Adrenal gland (tissue), 12 donors: ENCODE measurements around the gene SERPINF2. TPM values are rescaled to one million over a fixed set of nuclear protein-coding genes. Genes with fewer than 3 reads are reported as not detected.
A peak's percentile ranks its signal among the peaks of the same experiment; 100 is the strongest.
"Not testable (repeated sequence)": the region's sequence is repeated elsewhere in the genome, so short reads cannot be mapped to it uniquely, and the experiment has no call there.

Experiments used
- DNase-seq, 7 donors: peaks; one replicate each; pipeline ENCODE4 v3.0.0-alpha.2; 2019 to 2020
- H3K27ac ChIP-seq, 5 donors: fragments of 200-600 bp; sonication (generic) in 4 of 5; 1 replicate in 3 of 5; 2 replicates in 2 of 5; pipeline versions ENCODE4 v1.5.1 to v1.8.0; 2016 to 2020; ENCODE audit warnings: mild to moderate bottlenecking in 1 of 5
- H3K27me3 ChIP-seq: fragments of 200-600 bp; 2 replicates; pipeline ENCODE4 v1.8.0; 2021
- H3K36me3 ChIP-seq, 2 donors: fragments of 200-600 bp; replicated peaks in 1 of 2; 1 replicate in 1 of 2; 2 replicates in 1 of 2; pipeline versions ENCODE4 v1.5.1 to v1.8.0; 2018 to 2022
- H3K4me1 ChIP-seq, 2 donors: fragments of 200-600 bp; replicated peaks in 1 of 2; 1 replicate in 1 of 2; 2 replicates in 1 of 2; pipeline versions ENCODE4 v1.5.1 to v1.8.0; 2018 to 2021
- H3K4me3 ChIP-seq, 4 donors: fragments of 200-600 bp; sonication (generic) in 3 of 4; one replicate each; pipeline ENCODE4 v1.5.1; 2016 to 2018
- H3K9me3 ChIP-seq, 3 donors: fragments of 200-600 bp; sonication (generic) in 1 of 3; replicated peaks in 1 of 3; 1 replicate in 2 of 3; 2 replicates in 1 of 3; pipeline versions ENCODE4 v1.5.1 to v1.8.0; 2016 to 2021
- POLR2A ChIP-seq, 2 donors: fragments of 450-650 bp; IDR thresholded peaks; one replicate each; pipeline ENCODE4 v1.6.1; 2017; ENCODE audit warnings: antibody characterized with exemption in 2 of 2, mild to moderate bottlenecking in 2 of 2, moderate library complexity in 1 of 2
- WGBS, 4 donors: extraction: QIAGEN DNeasy Blood & Tissue Kit in 2 of 4; methylation state at CpG; one replicate each; pipeline versions ENCODE4 v1.1.5 to v1.1.7; 2013 to 2017; 5-methylcytosine and 5-hydroxymethylcytosine counted together
- intact Hi-C, 2 donors: fragments of 100-400 bp; cut with DNase I; formaldehyde crosslinking; loops; one replicate each; pipeline versions ENCODE4 v1.14.1 to v1.15.0; 2022 to 2023
- polyA plus RNA-seq, 3 donors: library from polyadenylated mRNA; stranded (reverse); fragments of 200-250 nt in 2 of 3; fragments of 350-450 nt in 1 of 3; fragmentation: Illumina TruSeq in 1 of 3; extraction: RNeasy Lipid Tissue Mini Kit (QIAGEN cat#74804) in 1 of 3; gene quantifications; one replicate each; pipeline ENCODE4 v1.2.3, GENCODE V29; 2013 to 2014
- total RNA-seq, 9 donors: library from RNA; depleted of rRNA in 4 of 9; stranded (reverse); fragments of >200 nt in 4 of 9; fragments of 120-200 nt in 1 of 9; fragmentation: NEBNext Ultra II Directional in 1 of 9; extraction: Animal tissue kit (Norgen Biotek cat#: 25700) in 1 of 9; gene quantifications; one replicate each; pipeline versions ENCODE4 v1.1.0 to v1.2.4, GENCODE V29; 2013 to 2023
- TF ChIP-seq, protein P1 (sequence below), 6 experiments: fragments of 450-650 bp in 4 of 6; fragments of 200-600 bp in 2 of 6; sonication (generic) in 1 of 6; IDR thresholded peaks; 1 replicate in 5 of 6; 2 replicates in 1 of 6; pipeline versions ENCODE4 v1.5.1 to v1.8.0; 2016 to 2021; ENCODE audit warnings: antibody characterized with exemption in 6 of 6, mild to moderate bottlenecking in 2 of 6, moderate library complexity in 1 of 6
- donor health status: healthy with polysubstance abuse.
- donor health status: Bipolar disorder and iron deficiency.
- donor health status: DM: yes; HTN: yes; CAD: no.
- donor health status: DM: no; HTN: no; CAD: no.
- donor health status: DM: no; HTN: no; CAD: no.
- donor health status: DM: yes; HTN: yes; CAD: no.

The SERPINF2 gene
- total and polyA plus RNA-seq, 12 donors, result 0.59 to 6.4 (median 2.4) TPM

DNA sequence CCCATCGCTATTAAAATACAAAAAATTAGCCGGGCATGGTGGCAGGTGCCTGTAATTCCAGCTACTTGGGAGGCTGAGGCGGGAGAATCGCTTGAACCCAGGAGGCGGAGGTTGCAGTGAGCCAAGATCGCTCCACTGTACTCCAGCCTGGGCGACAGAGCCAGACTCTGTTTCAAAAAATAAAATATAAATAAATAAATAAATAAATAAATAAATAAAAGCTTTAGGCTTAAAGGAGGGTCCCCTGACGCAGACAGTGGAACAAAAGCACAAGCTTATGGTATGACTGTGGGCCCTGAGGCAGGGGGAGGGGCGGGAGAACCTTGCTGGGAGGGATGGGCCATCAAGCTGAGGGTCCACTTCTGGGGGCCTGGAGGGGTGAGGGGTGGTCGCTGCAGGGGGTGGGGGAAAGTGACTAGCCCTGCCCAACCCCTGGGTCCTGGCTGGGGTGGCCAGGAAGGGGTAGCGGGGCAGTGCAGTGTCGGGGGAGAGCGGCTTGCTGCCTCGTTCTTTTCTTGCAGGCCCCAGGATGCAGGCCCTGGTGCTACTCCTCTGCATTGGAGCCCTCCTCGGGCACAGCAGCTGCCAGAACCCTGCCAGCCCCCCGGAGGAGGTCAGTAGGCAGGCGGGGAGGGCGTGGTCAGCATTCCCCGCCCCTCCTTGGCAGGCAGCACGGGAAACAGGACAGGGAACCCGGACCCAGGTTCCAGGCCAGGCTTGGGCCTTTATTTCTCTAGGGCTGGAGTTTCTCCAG is 23.9 kb downstream of the SERPINF2 start:
- Histone ChIP-seq H3K36me3 (no peaks in the 10 kb centered on the region), H3K4me3 (no peak overlapping the region), H3K27ac (peak overlapping the region in 1 of 5 donors; percentile 40), H3K4me1 (peaks cover 0 to 20% of the 10 kb centered on the region in 2 donors), H3K27me3 (no peaks in the 10 kb centered on the region), H3K9me3 (no peaks in the 10 kb centered on the region)
- TF ChIP-seq POLR2A (IDR thresholded peaks at IDR 0.05), result no peak
- TF ChIP-seq, protein P1, sequence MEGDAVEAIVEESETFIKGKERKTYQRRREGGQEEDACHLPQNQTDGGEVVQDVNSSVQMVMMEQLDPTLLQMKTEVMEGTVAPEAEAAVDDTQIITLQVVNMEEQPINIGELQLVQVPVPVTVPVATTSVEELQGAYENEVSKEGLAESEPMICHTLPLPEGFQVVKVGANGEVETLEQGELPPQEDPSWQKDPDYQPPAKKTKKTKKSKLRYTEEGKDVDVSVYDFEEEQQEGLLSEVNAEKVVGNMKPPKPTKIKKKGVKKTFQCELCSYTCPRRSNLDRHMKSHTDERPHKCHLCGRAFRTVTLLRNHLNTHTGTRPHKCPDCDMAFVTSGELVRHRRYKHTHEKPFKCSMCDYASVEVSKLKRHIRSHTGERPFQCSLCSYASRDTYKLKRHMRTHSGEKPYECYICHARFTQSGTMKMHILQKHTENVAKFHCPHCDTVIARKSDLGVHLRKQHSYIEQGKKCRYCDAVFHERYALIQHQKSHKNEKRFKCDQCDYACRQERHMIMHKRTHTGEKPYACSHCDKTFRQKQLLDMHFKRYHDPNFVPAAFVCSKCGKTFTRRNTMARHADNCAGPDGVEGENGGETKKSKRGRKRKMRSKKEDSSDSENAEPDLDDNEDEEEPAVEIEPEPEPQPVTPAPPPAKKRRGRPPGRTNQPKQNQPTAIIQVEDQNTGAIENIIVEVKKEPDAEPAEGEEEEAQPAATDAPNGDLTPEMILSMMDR (IDR thresholded peaks at IDR 0.05), result no peak
- no peak for DNase-seq
- 76 to 86% (median 77%) methylated on average over 20 to 21 of the region's 21 CpGs for WGBS, 4 donors
- intact Hi-C loops, result no loop called here

DNA sequence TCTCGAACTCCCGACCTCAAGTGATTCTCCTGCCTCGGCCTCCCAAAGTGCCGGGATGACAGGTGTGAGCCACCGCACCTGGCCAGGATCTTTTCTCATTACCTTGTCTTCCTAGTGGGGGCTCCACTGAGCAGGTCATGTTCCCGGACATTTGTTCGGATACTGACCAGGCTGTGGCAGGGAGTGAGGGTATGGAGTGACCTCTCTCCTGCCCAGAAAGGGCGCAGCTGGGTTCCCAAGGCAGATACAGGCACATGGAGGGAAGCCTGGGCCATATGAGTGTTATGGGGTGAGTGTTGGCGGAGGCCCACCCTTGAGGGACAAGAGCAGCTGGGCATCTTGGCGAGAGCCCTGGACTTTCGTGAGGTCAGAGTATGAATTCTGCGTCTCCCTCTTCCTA is 24.7 kb downstream of the SERPINF2 start:
- no peak for TF ChIP-seq POLR2A (IDR thresholded peaks at IDR 0.05)
- TF ChIP-seq, protein P1 (IDR thresholded peaks at IDR 0.05), result no peak
- H3K36me3 ChIP-seq, result no peaks in the 10 kb centered on the region
- WGBS, 4 donors, result 80 to 87% (median 85%) methylated on average over 8 to 12 of the region's 12 CpGs

DNA sequence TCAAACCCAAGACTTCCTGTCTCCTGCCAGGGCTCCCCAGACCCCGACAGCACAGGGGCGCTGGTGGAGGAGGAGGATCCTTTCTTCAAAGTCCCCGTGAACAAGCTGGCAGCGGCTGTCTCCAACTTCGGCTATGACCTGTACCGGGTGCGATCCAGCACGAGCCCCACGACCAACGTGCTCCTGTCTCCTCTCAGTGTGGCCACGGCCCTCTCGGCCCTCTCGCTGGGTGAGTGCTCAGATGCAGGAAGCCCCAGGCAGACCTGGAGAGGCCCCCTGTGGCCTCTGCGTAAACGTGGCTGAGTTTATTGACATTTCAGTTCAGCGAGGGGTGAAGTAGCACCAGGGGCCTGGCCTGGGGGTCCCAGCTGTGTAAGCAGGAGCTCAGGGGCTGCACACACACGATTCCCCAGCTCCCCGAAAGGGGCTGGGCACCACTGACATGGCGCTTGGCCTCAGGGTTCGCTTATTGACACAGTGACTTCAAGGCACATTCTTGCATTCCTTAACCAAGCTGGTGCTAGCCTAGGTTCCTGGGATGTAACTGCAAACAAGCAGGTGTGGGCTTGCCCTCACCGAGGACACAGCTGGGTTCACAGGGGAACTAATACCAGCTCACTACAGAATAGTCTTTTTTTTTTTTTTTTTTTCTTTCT is 27.3 kb downstream of the SERPINF2 start:
- Histone ChIP-seq H3K27me3 (no peaks in the 10 kb centered on the region), H3K36me3 (no peaks in the 10 kb centered on the region), H3K27ac (no peak overlapping the region), H3K4me3 (no peak overlapping the region), H3K4me1 (peaks cover 0 to 15% of the 10 kb centered on the region in 2 donors), H3K9me3 (no peaks in the 10 kb centered on the region)
- no peak for DNase-seq
- TF ChIP-seq, protein P1 (IDR thresholded peaks at IDR 0.05), result no peak
- no peak for TF ChIP-seq POLR2A (IDR thresholded peaks at IDR 0.05)
- intact Hi-C loops, result no loop called here
- 42 to 55% (median 47%) methylated on average over 9 to 21 of the region's 21 CpGs for WGBS, 4 donors

More for the DNA sequence above, 24.7 kb downstream of the SERPINF2 start:
- intact Hi-C loops, result no loop called here
- Histone ChIP-seq H3K4me1 (peaks cover 0 to 20% of the 10 kb centered on the region in 2 donors), H3K27me3 (no peaks in the 10 kb centered on the region), H3K9me3 (no peaks in the 10 kb centered on the region), H3K4me3 (no peak overlapping the region), H3K27ac (no peak overlapping the region)
- no peak for DNase-seq

DNA sequence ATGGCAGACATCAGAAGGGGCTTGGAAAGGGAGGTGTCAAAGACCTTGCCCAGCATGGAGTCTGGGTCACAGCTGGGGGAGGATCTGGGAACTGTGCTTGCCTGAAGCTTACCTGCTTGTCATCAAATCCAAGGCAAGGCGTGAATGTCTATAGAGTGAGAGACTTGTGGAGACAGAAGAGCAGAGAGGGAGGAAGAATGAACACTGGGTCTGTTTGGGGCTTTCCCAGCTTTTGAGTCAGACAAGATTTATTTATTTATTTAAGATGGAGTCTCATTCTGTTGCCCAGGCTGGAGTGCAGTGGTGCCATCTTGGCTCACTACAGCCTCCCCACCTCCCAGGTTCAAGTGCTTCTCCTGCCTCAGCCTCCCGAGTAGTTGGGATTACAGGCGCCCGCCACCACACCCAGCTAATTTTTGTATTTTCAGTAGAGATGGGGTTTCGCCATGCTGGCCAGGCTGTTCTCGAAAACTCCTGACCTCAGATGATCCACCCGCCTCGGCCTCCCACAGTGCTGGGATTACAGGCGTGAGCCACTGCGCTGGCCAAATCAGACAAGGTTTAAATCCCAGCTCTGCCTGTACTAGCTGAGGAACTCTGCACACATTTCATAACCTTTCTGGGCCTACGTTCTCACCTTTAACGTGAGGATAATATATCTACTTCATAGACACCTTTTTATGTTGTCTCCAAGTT is 30.5 kb downstream of the SERPINF2 start:
- peaks cover 0 to 11% of the 10 kb centered on the region in 2 donors for H3K4me1 ChIP-seq
- H3K27me3 ChIP-seq, H3K9me3 ChIP-seq, DNase-seq, intact Hi-C loops, H3K4me3 ChIP-seq: not testable (repeated sequence)
- H3K27ac ChIP-seq, result peak overlapping the region in 4 of 5 donors; percentile 32 to 78 (median 54)
- WGBS, 4 donors, result 69 to 83% (median 73%) methylated on average over 12 of the region's 12 CpGs
- peaks cover 0 to 22% of the 10 kb centered on the region in 2 donors for H3K36me3 ChIP-seq
